HCT116 (cell line): Measurements from ENCODE around the gene COPS6. TPM values are rescaled to one million over a fixed set of nuclear protein-coding genes. Genes with fewer than 3 reads are reported as not detected.

Experiments used
- ATAC-seq: fragments of 200-7000 bp; cut with Tn5 transposase; 2 replicates; pipeline ENCODE4 v1.9.1; 2020; ENCODE audit warnings: mild to moderate bottlenecking, moderate library complexity
- BruUV-seq: library from RNA; stranded (reverse); fragments of 400-500 nt; replicated peaks from 2 replicates; lab custom pipeline; 2021; lab: Mats Ljungman, UMichigan
- CTCF ChIA-PET: fragments of 300-600 bp; sonication (Branson Sonifier 250); formaldehyde crosslinking; loops from one replicate; lab custom pipeline; 2021; ENCODE audit warnings: antibody characterized with exemption; lab: Charles Lee
- POLR2A ChIA-PET: fragments of 300-600, 350-600 bp; sonication (Branson Sonifier 250); formaldehyde crosslinking; loops from one replicate; lab custom pipeline; 2021; ENCODE audit warnings: antibody characterized with exemption; lab: Charles Lee
- RAD21 ChIA-PET, 2 experiments: fragments of 300-600 bp; sonication (Branson Sonifier 250); formaldehyde crosslinking; loops; one replicate each; lab custom pipeline; 2023; ENCODE audit warnings: low total read pairs in 2 of 2; ENCODE audit not compliant: uncharacterized antibody in 2 of 2, unreplicated experiment in 2 of 2, low non-redundant PET in 1 of 2; lab: Charles Lee
- DNase-seq: peaks from one replicate; pipeline ENCODE4 v3.0.0-alpha.2; 2010; ENCODE audit warnings: low read depth, low spot score
- H2AFZ ChIP-seq: fragments of 200-600 bp; shearing (Covaris generic), sonication (generic); 2 replicates; pipeline ENCODE4 v1.6.1; 2017; ENCODE audit warnings: low read depth, mixed run types, mixed read lengths, antibody characterized with exemption, low read length; ENCODE audit not compliant: poor library complexity, severe bottlenecking
- H3K27ac ChIP-seq: 2 replicates; pipeline ENCODE4 v1.5.1; 2012; ENCODE audit warnings: low read depth, low read length
- H3K27me3 ChIP-seq: fragments of 200-600 bp; sonication (generic); 2 replicates; pipeline ENCODE4 v1.6.1; 2016; ENCODE audit warnings: mixed run types, low read length, mixed read lengths; ENCODE audit not compliant: insufficient read depth
- H3K36me3 ChIP-seq, 2 experiments: fragments of 200-500 bp in 1 of 2; fragments of 200-600 bp in 1 of 2; sonication (Bioruptor generic) in 1 of 2; sonication (generic) in 1 of 2; 2 replicates each; pipeline versions ENCODE4 v1.5.1 to v1.6.1; 2014 to 2016; ENCODE audit warnings: low read length in 2 of 2, inconsistent platforms in 1 of 2, mixed read lengths in 1 of 2, mixed run types in 1 of 2; ENCODE audit not compliant: insufficient read depth in 2 of 2, control insufficient read depth in 1 of 2
- H3K4me1 ChIP-seq, 2 experiments: fragments of 200-600 bp in 1 of 2; sonication (generic) in 1 of 2; 2 replicates each; pipeline versions ENCODE4 v1.5.1 to v1.6.1; 2012 to 2017; ENCODE audit warnings: low read length in 2 of 2, inconsistent platforms in 1 of 2, mild to moderate bottlenecking in 1 of 2, mixed read lengths in 1 of 2, mixed run types in 1 of 2, moderate library complexity in 1 of 2; ENCODE audit not compliant: insufficient read depth in 2 of 2, control insufficient read depth in 1 of 2
- H3K4me2 ChIP-seq: fragments of 200-600 bp; sonication (generic); 2 replicates; pipeline ENCODE4 v1.6.1; 2017; ENCODE audit warnings: mixed run types, low read length, mixed read lengths
- H3K4me3 ChIP-seq, 2 experiments: fragments of 200-600 bp in 1 of 2; sonication (generic) in 1 of 2; replicated peaks in 1 of 2; 2 replicates each; pipeline ENCODE4 v1.5.1; 2011 to 2016; ENCODE audit warnings: low read length in 2 of 2, control low read depth in 1 of 2, low read depth in 1 of 2, mild to moderate bottlenecking in 1 of 2, mixed read lengths in 1 of 2, mixed run types in 1 of 2
- H3K79me2 ChIP-seq: fragments of 200-600 bp; sonication (generic); 2 replicates; pipeline ENCODE4 v1.6.1; 2017; ENCODE audit warnings: mild to moderate bottlenecking, mixed run types, low read length, moderate library complexity, mixed read lengths; ENCODE audit not compliant: insufficient read depth
- H3K9ac ChIP-seq: fragments of 200-600 bp; sonication (generic); 2 replicates; pipeline ENCODE4 v1.6.1; 2016; ENCODE audit warnings: low read length, mixed read lengths
- H3K9me2 ChIP-seq: fragments of 200-600 bp; sonication (generic), shearing (Covaris generic); 2 replicates; pipeline ENCODE4 v1.6.1; 2017; ENCODE audit warnings: mixed run types, mild to moderate bottlenecking, moderate library complexity; ENCODE audit not compliant: insufficient read depth
- H3K9me3 ChIP-seq, 2 experiments: fragments of 200-500 bp in 1 of 2; fragments of 200-600 bp in 1 of 2; sonication (Bioruptor generic) in 1 of 2; sonication (generic) in 1 of 2; 2 replicates each; pipeline ENCODE4 v1.6.1; 2014 to 2017; ENCODE audit warnings: low read length in 2 of 2, mixed read lengths in 2 of 2, inconsistent platforms in 1 of 2, low read depth in 1 of 2, mild to moderate bottlenecking in 1 of 2, mixed run types in 1 of 2, moderate library complexity in 1 of 2; ENCODE audit not compliant: control insufficient read depth in 1 of 2, insufficient read depth in 1 of 2
- H4K20me1 ChIP-seq: fragments of 200-600 bp; sonication (generic), shearing (Covaris generic); 2 replicates; pipeline ENCODE4 v1.6.1; 2017; ENCODE audit warnings: mixed run types, mild to moderate bottlenecking, moderate library complexity; ENCODE audit not compliant: insufficient read depth
- CBX3 ChIP-seq: IDR thresholded peaks from 2 replicates; pipeline ENCODE4 v1.6.1; 2012; ENCODE audit warnings: low read depth
- CEBPB ChIP-seq: IDR thresholded peaks from 2 replicates; pipeline ENCODE4 v1.6.1; 2012; ENCODE audit warnings: low read depth
- EGR1 ChIP-seq: IDR thresholded peaks from 2 replicates; pipeline ENCODE4 v1.6.1; 2012; ENCODE audit warnings: low read depth
- ELF1 ChIP-seq: IDR thresholded peaks from 2 replicates; pipeline ENCODE4 v1.6.1; 2012; ENCODE audit warnings: low read depth, borderline replicate concordance
- EZH2 ChIP-seq: fragments of 200-600 bp; sonication (generic); IDR thresholded peaks from 2 replicates; pipeline ENCODE4 v1.6.1; 2017; ENCODE audit warnings: antibody characterized with exemption, mixed run types
- EZH2phosphoT487 ChIP-seq: fragments of 200-600 bp; IDR thresholded peaks from 2 replicates; pipeline ENCODE4 v1.6.1; 2018; ENCODE audit warnings: antibody characterized with exemption, borderline replicate concordance
- FOSL1 ChIP-seq: IDR thresholded peaks from 2 replicates; pipeline ENCODE4 v1.6.1; 2012; ENCODE audit warnings: low read depth
- JUND ChIP-seq: IDR thresholded peaks from 2 replicates; pipeline ENCODE4 v1.6.1; 2012
- POLR2A ChIP-seq: IDR thresholded peaks from 2 replicates; pipeline ENCODE4 v1.7.0; 2011; ENCODE audit warnings: borderline replicate concordance; ENCODE audit not compliant: insufficient read depth, insufficient read length; ENCODE audit errors: extremely low read depth
- RAD21 ChIP-seq: IDR thresholded peaks from 2 replicates; pipeline ENCODE4 v1.6.1; 2012; ENCODE audit warnings: low read depth, mild to moderate bottlenecking
- SP1 ChIP-seq: IDR thresholded peaks from 2 replicates; pipeline ENCODE4 v1.6.1; 2012; ENCODE audit warnings: low read depth
- SRF ChIP-seq: IDR thresholded peaks from 2 replicates; pipeline ENCODE4 v1.6.1; 2012; ENCODE audit warnings: low read depth
- TCF7L2 ChIP-seq: IDR thresholded peaks from 2 replicates; pipeline ENCODE4 v1.7.0; 2011; ENCODE audit warnings: borderline replicate concordance, inconsistent platforms; ENCODE audit not compliant: insufficient read depth, insufficient read length; ENCODE audit errors: extremely low read depth
- YY1 ChIP-seq: IDR thresholded peaks from 2 replicates; pipeline ENCODE4 v1.6.1; 2011; ENCODE audit warnings: low read length, low read depth, moderate library complexity, mild to moderate bottlenecking; ENCODE audit not compliant: insufficient replicate concordance; ENCODE audit errors: extremely low read depth
- ZFX ChIP-seq: fragments of 450-650 bp; IDR thresholded peaks from 2 replicates; pipeline ENCODE4 v1.6.1; 2017
- ZNF274 ChIP-seq: fragments of 200-500 bp; sonication (Bioruptor generic); IDR thresholded peaks from 2 replicates; pipeline ENCODE4 v1.6.1; 2014; ENCODE audit warnings: mild to moderate bottlenecking, low read depth, low read length, inconsistent platforms
- intact Hi-C: fragments of 100-400 bp; cut with micrococcal nuclease; formaldehyde crosslinking; loops from 2 replicates; pipeline ENCODE4 v1.10.0; 2022
- total RNA-seq: library from RNA; stranded (reverse); gene quantifications from one replicate; pipeline ENCODE4 v1.2.1, GENCODE V29; 2021; ENCODE audit not compliant: unreplicated experiment
- TF ChIP-seq, protein P1 (sequence below): IDR thresholded peaks from 2 replicates; pipeline ENCODE4 v1.6.1; 2012
- TF ChIP-seq, protein P2 (sequence below): IDR thresholded peaks from 2 replicates; pipeline ENCODE4 v1.6.1; 2011; ENCODE audit warnings: mild to moderate bottlenecking, low read length, moderate library complexity; ENCODE audit not compliant: insufficient replicate concordance; ENCODE audit errors: extremely low read depth
- TF ChIP-seq, protein P3 (sequence below): IDR thresholded peaks from 2 replicates; pipeline ENCODE4 v1.6.1; 2012
- TF ChIP-seq, protein P4 (sequence below), 3 experiments: fragments of 200-600 bp in 1 of 3; sonication (generic) in 1 of 3; IDR thresholded peaks in 2 of 3; conservative IDR thresholded peaks in 1 of 3; 2 replicates each; pipeline ENCODE4 v1.5.1; 2012 to 2017; ENCODE audit warnings: low read depth in 2 of 3, low read length in 2 of 3, antibody characterized with exemption in 1 of 3, borderline replicate concordance in 1 of 3, control low read depth in 1 of 3, mild to moderate bottlenecking in 1 of 3, mixed read lengths in 1 of 3, mixed run types in 1 of 3, moderate library complexity in 1 of 3; ENCODE audit not compliant: insufficient read depth in 1 of 3

The COPS6 gene
- total RNA-seq, 1 experiment from 2014 or later: 126 TPM

DNA sequence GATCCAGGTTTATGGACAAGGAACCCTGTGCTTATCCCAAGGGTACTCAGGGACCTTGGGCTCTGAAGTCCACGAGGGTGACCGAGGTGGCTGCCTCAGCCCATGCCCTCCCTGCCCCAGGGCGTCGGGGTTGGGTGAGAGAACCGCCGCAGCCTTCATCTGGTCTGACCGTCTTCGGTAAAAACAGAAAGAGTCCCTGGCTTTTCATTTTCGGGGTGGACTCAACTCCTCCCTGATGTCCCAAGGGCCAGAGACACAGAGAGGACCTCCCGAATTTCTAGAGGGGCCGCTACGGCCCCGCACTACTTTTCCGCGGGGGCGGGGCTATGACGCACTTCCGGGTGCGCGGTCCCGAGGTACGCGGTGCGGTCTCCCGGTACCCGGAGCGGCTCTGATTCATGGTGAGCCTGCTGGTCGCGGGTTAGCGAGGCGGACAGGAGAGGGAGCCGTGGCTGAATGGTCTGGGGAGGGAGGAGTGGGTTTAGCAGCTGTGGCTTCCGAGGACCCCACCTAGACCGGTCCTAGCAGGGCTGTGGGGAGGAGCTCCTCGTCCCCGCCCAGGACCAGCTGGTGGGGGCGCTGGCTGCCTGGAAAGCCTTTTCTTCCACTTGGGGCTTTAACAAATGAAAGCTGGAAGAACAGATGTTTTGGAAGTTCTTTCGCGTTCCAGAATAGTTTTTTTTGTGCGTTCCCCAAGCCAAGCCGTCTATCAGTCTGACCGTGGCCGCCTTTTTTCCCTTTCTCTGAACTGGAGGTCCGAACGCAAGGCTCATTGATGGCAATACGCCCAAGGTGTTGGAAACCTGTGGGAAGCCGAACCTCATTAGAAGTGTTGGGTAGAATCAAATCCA lies 39.1 kb upstream of the COPS6 start, which contains the start of gene ZSCAN21:
Gene ZSCAN21 (plus strand): TSS at position 334 of the 851 bp plus-strand sequence. CDS start 7,233 bp downstream, outside the sequence.
- POLR2A ChIA-PET: interaction anchor here (0.6 to 1.6 kb wide), 3 partner anchors 14 to 51 kb away, joined by 4 to 5 read pairs (median 4); partner anchors contain the start of genes AP4M1, MCM7 and ZKSCAN1
- TF ChIP-seq CBX3 (no peak), YY1 (no peak), JUND (no peak), EZH2phosphoT487 (no peak), TCF7L2 (peak; percentile 58), ELF1 (peak; percentile 64), POLR2A (peak; percentile 54), ZNF274 (no peak), SRF (no peak), EGR1 (peak; percentile 83), ZFX (no peak), RAD21 (peak; percentile 28; the same call in 1 of the 2 replicates), EZH2 (no peak), SP1 (peak; percentile 29; the same call in 1 of the 2 replicates), CEBPB (no peak), FOSL1 (no peak)
- TF ChIP-seq, protein P1, sequence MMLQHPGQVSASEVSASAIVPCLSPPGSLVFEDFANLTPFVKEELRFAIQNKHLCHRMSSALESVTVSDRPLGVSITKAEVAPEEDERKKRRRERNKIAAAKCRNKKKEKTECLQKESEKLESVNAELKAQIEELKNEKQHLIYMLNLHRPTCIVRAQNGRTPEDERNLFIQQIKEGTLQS: no peak
- TF ChIP-seq, protein P2, sequence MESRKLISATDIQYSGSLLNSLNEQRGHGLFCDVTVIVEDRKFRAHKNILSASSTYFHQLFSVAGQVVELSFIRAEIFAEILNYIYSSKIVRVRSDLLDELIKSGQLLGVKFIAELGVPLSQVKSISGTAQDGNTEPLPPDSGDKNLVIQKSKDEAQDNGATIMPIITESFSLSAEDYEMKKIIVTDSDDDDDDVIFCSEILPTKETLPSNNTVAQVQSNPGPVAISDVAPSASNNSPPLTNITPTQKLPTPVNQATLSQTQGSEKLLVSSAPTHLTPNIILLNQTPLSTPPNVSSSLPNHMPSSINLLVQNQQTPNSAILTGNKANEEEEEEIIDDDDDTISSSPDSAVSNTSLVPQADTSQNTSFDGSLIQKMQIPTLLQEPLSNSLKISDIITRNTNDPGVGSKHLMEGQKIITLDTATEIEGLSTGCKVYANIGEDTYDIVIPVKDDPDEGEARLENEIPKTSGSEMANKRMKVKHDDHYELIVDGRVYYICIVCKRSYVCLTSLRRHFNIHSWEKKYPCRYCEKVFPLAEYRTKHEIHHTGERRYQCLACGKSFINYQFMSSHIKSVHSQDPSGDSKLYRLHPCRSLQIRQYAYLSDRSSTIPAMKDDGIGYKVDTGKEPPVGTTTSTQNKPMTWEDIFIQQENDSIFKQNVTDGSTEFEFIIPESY: no peak
- TF ChIP-seq, protein P3, sequence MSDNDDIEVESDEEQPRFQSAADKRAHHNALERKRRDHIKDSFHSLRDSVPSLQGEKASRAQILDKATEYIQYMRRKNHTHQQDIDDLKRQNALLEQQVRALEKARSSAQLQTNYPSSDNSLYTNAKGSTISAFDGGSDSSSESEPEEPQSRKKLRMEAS: peak; percentile 37; the same call in 1 of the 2 replicates
- TF ChIP-seq, protein P4, sequence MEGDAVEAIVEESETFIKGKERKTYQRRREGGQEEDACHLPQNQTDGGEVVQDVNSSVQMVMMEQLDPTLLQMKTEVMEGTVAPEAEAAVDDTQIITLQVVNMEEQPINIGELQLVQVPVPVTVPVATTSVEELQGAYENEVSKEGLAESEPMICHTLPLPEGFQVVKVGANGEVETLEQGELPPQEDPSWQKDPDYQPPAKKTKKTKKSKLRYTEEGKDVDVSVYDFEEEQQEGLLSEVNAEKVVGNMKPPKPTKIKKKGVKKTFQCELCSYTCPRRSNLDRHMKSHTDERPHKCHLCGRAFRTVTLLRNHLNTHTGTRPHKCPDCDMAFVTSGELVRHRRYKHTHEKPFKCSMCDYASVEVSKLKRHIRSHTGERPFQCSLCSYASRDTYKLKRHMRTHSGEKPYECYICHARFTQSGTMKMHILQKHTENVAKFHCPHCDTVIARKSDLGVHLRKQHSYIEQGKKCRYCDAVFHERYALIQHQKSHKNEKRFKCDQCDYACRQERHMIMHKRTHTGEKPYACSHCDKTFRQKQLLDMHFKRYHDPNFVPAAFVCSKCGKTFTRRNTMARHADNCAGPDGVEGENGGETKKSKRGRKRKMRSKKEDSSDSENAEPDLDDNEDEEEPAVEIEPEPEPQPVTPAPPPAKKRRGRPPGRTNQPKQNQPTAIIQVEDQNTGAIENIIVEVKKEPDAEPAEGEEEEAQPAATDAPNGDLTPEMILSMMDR (IDR thresholded peaks at IDR 0.05 in 2 of 3, conservative IDR thresholded peaks at IDR 0.05 in 1 of 3; ENCODE audit: borderline replicate concordance in 1 of 3, insufficient read depth in 1 of 3, low read depth in 2 of 3, low read length in 2 of 3): 0 out of 6 replicates have a peak, but pooled peaks of 1 of the 3 experiments have one; percentile 16

More for the DNA sequence above, 39.1 kb upstream of the COPS6 start, which contains the start of gene ZSCAN21:
- intact Hi-C loops: loop anchor here (2.0 kb wide), 1 partner anchor 51 kb away; the partner anchor contains the start of genes AP4M1 and MCM7
- H3K36me3 ChIP-seq: peaks cover 0 to 3% of the 10 kb centered on the region in 2 experiments; a peak in 1 of 4 replicates
- H4K20me1 ChIP-seq: no peaks in the 10 kb centered on the region
- peak within 1 kb of the TSS; percentile 87 for H3K4me2 ChIP-seq
- peak; percentile 38 for DNase-seq
- CTCF ChIA-PET: no interaction called here
- H2AFZ ChIP-seq: peak within 1 kb of the TSS; percentile 57
- H3K27ac ChIP-seq: peak within 1 kb of the TSS; percentile 77
- peak within 1 kb of the TSS; percentile 78 to 82 for H3K4me3 ChIP-seq
- H3K79me2 ChIP-seq: peaks cover 14% of the 10 kb centered on the region
- H3K9me2 ChIP-seq: no peaks in the 10 kb centered on the region
- ATAC-seq: peak; percentile 90
- peak within 1 kb of the TSS; percentile 75 for H3K9ac ChIP-seq
- H3K27me3 ChIP-seq: no peaks in the 10 kb centered on the region
- H3K4me1 ChIP-seq: peaks cover 10 to 16% of the 10 kb centered on the region in 2 experiments; a peak in 2 of 4 replicates
- H3K9me3 ChIP-seq: no peaks in the 10 kb centered on the region
- RAD21 ChIA-PET: interaction anchor here in 1 of 2 experiments (0.8 kb wide), 1 partner anchor 56 kb away, joined by 4 read pairs; no protein-coding TSS in a partner anchor
- BruUV-seq: TSS peak; percentile 85
